Measurements from ENCODE around the gene MSRB3. TPM values are rescaled to one million over a fixed set of nuclear protein-coding genes. Genes with fewer than 3 reads are reported as not detected.

Gene MSRB3
- total and polyA plus RNA-seq, 9 donors = 14.9 to 58.8 (median 27.1) TPM

GRCh38 chr12:65274602-65275272 lies 3.7 kb upstream of the MSRB3 start:
- no peaks in the 10 kb centered on the region for H3K27me3 ChIP-seq
- H3K4me3 ChIP-seq = no peak overlapping the region
- WGBS, 3 donors = 88 to 89% (median 88%) methylated on average over 7 of the region's 7 CpGs
- H3K4me1 ChIP-seq (ENCODE audit: insufficient read depth) = no peaks in the 10 kb centered on the region
- TF ChIP-seq POLR2A (IDR thresholded peaks at IDR 0.05) = no peak
- no peak for TF ChIP-seq EP300 (IDR thresholded peaks at IDR 0.05)
- no peak for TF ChIP-seq CTCF (IDR thresholded peaks at IDR 0.05)
- no peak for DNase-seq
- H3K36me3 ChIP-seq = no peaks in the 10 kb centered on the region
- no peak overlapping the region for H3K27ac ChIP-seq
- H3K9me3 ChIP-seq = no peaks in the 10 kb centered on the region
- intact Hi-C loops (cut with DNase I) = no loop called here

- Histone ChIP-seq H3K4me3 (no peak overlapping the region), H3K4me1 (ENCODE audit: insufficient read depth) (no peaks in the 10 kb centered on the region), H3K27ac (no peak overlapping the region), H3K27me3 (no peaks in the 10 kb centered on the region), H3K9me3 (no peaks in the 10 kb centered on the region), H3K36me3 (no peaks in the 10 kb centered on the region)
- TF ChIP-seq CTCF (IDR thresholded peaks at IDR 0.05) = no peak
- no peak for TF ChIP-seq POLR2A (IDR thresholded peaks at IDR 0.05)
- no peak for TF ChIP-seq EP300 (IDR thresholded peaks at IDR 0.05)
- intact Hi-C loops (cut with DNase I) = no loop called here
- DNase-seq = no peak
- WGBS, 3 donors = 83 to 91% (median 87%) methylated on average over 3 of the region's 3 CpGs
These were observed 2.9 kb upstream of the MSRB3 start for GRCh38 chr12:65275627-65276026.

- TF ChIP-seq EP300 (IDR thresholded peaks at IDR 0.05) = no peak
- TF ChIP-seq CTCF (IDR thresholded peaks at IDR 0.05) = no peak
- TF ChIP-seq POLR2A (IDR thresholded peaks at IDR 0.05) = no peak
- Histone ChIP-seq H3K4me1 (ENCODE audit: insufficient read depth) (no peaks in the 10 kb centered on the region), H3K9me3 (no peaks in the 10 kb centered on the region), H3K27me3 (no peaks in the 10 kb centered on the region), H3K36me3 (no peaks in the 10 kb centered on the region), H3K4me3 (no peak overlapping the region), H3K27ac (no peak overlapping the region)
- no peak for DNase-seq
- 60 to 65% (median 63%) methylated on average over 3 of the region's 3 CpGs for WGBS, 3 donors
- intact Hi-C loops (cut with DNase I) = no loop called here
These were observed 1.5 kb upstream of the MSRB3 start for GRCh38 chr12:65276916-65277530.

- peak in 1 of 5 donors; percentile 18 for DNase-seq
- H3K4me3 ChIP-seq = peak overlapping the region; percentile 98
- H3K36me3 ChIP-seq = no peaks in the 10 kb centered on the region
- H3K4me1 ChIP-seq (ENCODE audit: insufficient read depth) = no peaks in the 10 kb centered on the region
- no peaks in the 10 kb centered on the region for H3K9me3 ChIP-seq
- intact Hi-C loops (cut with DNase I) = no loop called here
- H3K27ac ChIP-seq = peak overlapping the region in 1 of 2 donors; percentile 78
- H3K27me3 ChIP-seq = no peaks in the 10 kb centered on the region
- TF ChIP-seq CTCF (IDR thresholded peaks at IDR 0.05) = no peak
- TF ChIP-seq POLR2A (IDR thresholded peaks at IDR 0.05) = no peak
- TF ChIP-seq EP300 (IDR thresholded peaks at IDR 0.05) = no peak
- 13 to 17% (median 16%) methylated on average over 23 of the region's 23 CpGs for WGBS, 3 donors
These were observed 398 bp upstream of the MSRB3 start for GRCh38 chr12:65277994-65278575.

Measured in ovary (tissue), 9 donors.